Medulla oblongata (tissue), 1 donor: ENCODE measurements around the gene BTBD7.

Experiments
- DNase-seq: peaks from one replicate; pipeline ENCODE4 v3.0.0-alpha.2; 2015; ENCODE audit errors: extremely low spot score

Gene BTBD7

GRCh38 chr14:93329965-93330608, 2.7 kb downstream of the BTBD7 start:
- DNase-seq: no peak

GRCh38 chr14:93328546-93328945, 4.3 kb downstream of the BTBD7 start:
- no peak for DNase-seq

GRCh38 chr14:93326196-93326595, 6.6 kb downstream of the BTBD7 start:
- no peak for DNase-seq

GRCh38 chr14:93323600-93324174, 9.1 kb downstream of the BTBD7 start:
- no peak for DNase-seq

GRCh38 chr14:93322929-93323599, 9.8 kb downstream of the BTBD7 start:
- DNase-seq: no peak

- no peak for DNase-seq
Measured at GRCh38 chr14:93320489-93320888, 12.3 kb downstream of the BTBD7 start.

GRCh38 chr14:93319958-93320357, 12.9 kb downstream of the BTBD7 start:
- no peak for DNase-seq

GRCh38 chr14:93319494-93319893, 13.3 kb downstream of the BTBD7 start:
- DNase-seq: no peak

- no peak for DNase-seq
Measured at GRCh38 chr14:93318927-93319326, 13.9 kb downstream of the BTBD7 start.

- DNase-seq: peak; percentile 11
Measured at GRCh38 chr14:93317875-93318807, 14.7 kb downstream of the BTBD7 start.

GRCh38 chr14:93317210-93317874, 15.5 kb downstream of the BTBD7 start:
- DNase-seq: no peak

GRCh38 chr14:93316716-93317115, 16.1 kb downstream of the BTBD7 start:
- no peak for DNase-seq

- no peak for DNase-seq
Measured at GRCh38 chr14:93315575-93315974, 17.3 kb downstream of the BTBD7 start.

GRCh38 chr14:93311082-93311481, 21.8 kb downstream of the BTBD7 start:
- DNase-seq: no peak

GRCh38 chr14:93309427-93309966, 23.3 kb downstream of the BTBD7 start:
- no peak for DNase-seq

GRCh38 chr14:93308686-93309345, 24.0 kb downstream of the BTBD7 start:
- DNase-seq: no peak

- no peak for DNase-seq
Measured at GRCh38 chr14:93306812-93307211, 26.0 kb downstream of the BTBD7 start.

GRCh38 chr14:93305725-93306418, 27.0 kb downstream of the BTBD7 start:
- DNase-seq: no peak

GRCh38 chr14:93304771-93305170, 28.1 kb downstream of the BTBD7 start:
- no peak for DNase-seq

GRCh38 chr14:93303659-93304058, 29.2 kb downstream of the BTBD7 start:
- peak; percentile 48 for DNase-seq
